HepG2 (cell line): ENCODE data around the gene CENPE. TPM values are rescaled to one million over a fixed set of nuclear protein-coding genes. Genes with fewer than 3 reads are reported as not detected.

Experiments
- ATAC-seq: fragments of 200-7000 bp; cut with Tn5 transposase; 3 replicates; pipeline ENCODE4 v1.9.1; 2020; ENCODE audit warnings: mild to moderate bottlenecking, moderate library complexity
- BruUV-seq: library from RNA; stranded (reverse); fragments of 400-500 nt; replicated peaks from 2 replicates; lab custom pipeline; 2021; lab: Mats Ljungman, UMichigan
- CTCF ChIA-PET: fragments of 300-600 bp; formaldehyde crosslinking; extraction: SDS; loops from one replicate; lab custom pipeline; 2021; ENCODE audit warnings: low total read pairs, inconsistent platforms, low intra/inter-chr PET ratio; lab: Yijun Ruan, JAX
- POLR2A ChIA-PET: fragments of 350-600 bp; sonication (Branson Sonifier 250); formaldehyde crosslinking; loops from one replicate; lab custom pipeline; 2020; ENCODE audit warnings: antibody characterized with exemption, inconsistent platforms; lab: Yijun Ruan, JAX
- DNase-seq: peaks from one replicate; pipeline ENCODE4 v3.0.0-alpha.2; 2015; ENCODE audit warnings: low spot score
- FAIRE-seq: peaks from 3 replicates; lab custom pipeline; 2011; peaks lifted over from hg19 to GRCh38; lab: Jason Lieb, UNC
- H2AFZ ChIP-seq: one replicate; pipeline ENCODE4 v1.6.1; 2011; ENCODE audit warnings: low read length, inconsistent platforms
- H3K27ac ChIP-seq: fragments of 300-600 bp; 3 replicates; pipeline ENCODE4 v1.8.0; 2011; ENCODE audit warnings: mixed run types, mild to moderate bottlenecking, mixed read lengths, low read length, inconsistent platforms; ENCODE audit not compliant: insufficient read depth; ENCODE audit errors: extremely low read length
- H3K27me3 ChIP-seq, 2 experiments: fragments of 200-600 bp in 1 of 2; 2 replicates in 1 of 2; 3 replicates in 1 of 2; pipeline versions ENCODE4 v1.6.0 to v1.8.0; 2011; ENCODE audit warnings: low read length in 2 of 2, mild to moderate bottlenecking in 2 of 2, moderate library complexity in 2 of 2, inconsistent platforms in 1 of 2; ENCODE audit not compliant: insufficient read depth in 2 of 2, control insufficient read depth in 1 of 2
- H3K36me3 ChIP-seq, 2 experiments: fragments of 200-600 bp in 1 of 2; replicated peaks in 1 of 2; 2 replicates in 1 of 2; 3 replicates in 1 of 2; pipeline versions ENCODE4 v1.5.1 to v1.8.0; 2011; ENCODE audit warnings: low read length in 2 of 2, inconsistent platforms in 1 of 2; ENCODE audit not compliant: insufficient read depth in 2 of 2, control insufficient read depth in 1 of 2
- H3K4me1 ChIP-seq: 2 replicates; pipeline ENCODE4 v1.5.1; 2012; ENCODE audit warnings: low read length, inconsistent platforms; ENCODE audit not compliant: insufficient read depth
- H3K4me2 ChIP-seq: 2 replicates; pipeline ENCODE4 v1.6.0; 2011; ENCODE audit warnings: low read depth, low read length, inconsistent platforms
- H3K4me3 ChIP-seq, 3 experiments: fragments of 200-600 bp in 1 of 3; sonication (generic), shearing (Covaris generic) in 1 of 3; replicated peaks in 1 of 3; 2 replicates each; pipeline ENCODE4 v1.5.1; 2011 to 2016; ENCODE audit warnings: low read length in 3 of 3, inconsistent platforms in 2 of 3, low read depth in 2 of 3, mild to moderate bottlenecking in 2 of 3, control low read depth in 1 of 3, mixed read lengths in 1 of 3; ENCODE audit not compliant: insufficient read depth in 1 of 3
- H3K79me2 ChIP-seq: one replicate; pipeline ENCODE4 v1.6.1; 2011; ENCODE audit warnings: low read length, inconsistent platforms; ENCODE audit not compliant: insufficient read depth
- H3K9ac ChIP-seq: 2 replicates; pipeline ENCODE4 v1.6.0; 2011; ENCODE audit warnings: mild to moderate bottlenecking, low read depth, low read length, inconsistent platforms; ENCODE audit not compliant: insufficient read depth
- H3K9me3 ChIP-seq: 2 replicates; pipeline ENCODE4 v1.5.1; 2012; ENCODE audit warnings: mild to moderate bottlenecking, low read length
- H4K20me1 ChIP-seq: 2 replicates; pipeline ENCODE4 v1.6.0; 2011; ENCODE audit warnings: inconsistent platforms, mild to moderate bottlenecking, low read length, moderate library complexity; ENCODE audit not compliant: insufficient read depth
- E2F2 ChIP-seq: sonication (generic); formaldehyde crosslinking; IDR thresholded peaks from 2 replicates; pipeline ENCODE4 v1.4.0; 2020; ENCODE audit warnings: missing genetic modification reagents, borderline replicate concordance
- FOXK2 ChIP-seq: fragments of 450-650 bp; IDR thresholded peaks from 2 replicates; pipeline ENCODE4 v1.6.1; 2016
- IRF9 ChIP-seq: sonication (generic); formaldehyde crosslinking; IDR thresholded peaks from 2 replicates; pipeline ENCODE4 v1.8.0; 2022; ENCODE audit warnings: missing genetic modification reagents, mild to moderate bottlenecking, borderline replicate concordance
- KLF12 ChIP-seq: sonication (generic); formaldehyde crosslinking; IDR thresholded peaks from 2 replicates; pipeline ENCODE4 v1.4.0; 2020; ENCODE audit warnings: missing genetic modification reagents, borderline replicate concordance
- PAX8 ChIP-seq: sonication (generic); formaldehyde crosslinking; IDR thresholded peaks from 2 replicates; pipeline ENCODE4 v1.8.0; 2022; ENCODE audit warnings: mild to moderate bottlenecking, missing genetic modification reagents, borderline replicate concordance
- RERE ChIP-seq: IDR thresholded peaks from 2 replicates; pipeline ENCODE4 v1.6.1; 2016; ENCODE audit warnings: low read depth, missing genetic modification reagents, missing compliant biosample characterization
- TBX2 ChIP-seq: sonication (generic); formaldehyde crosslinking; IDR thresholded peaks from 2 replicates; pipeline ENCODE4 v1.5.0; 2020; ENCODE audit warnings: missing genetic modification reagents, mild to moderate bottlenecking, borderline replicate concordance
- WIZ ChIP-seq: sonication (generic); formaldehyde crosslinking; IDR thresholded peaks from 2 replicates; pipeline ENCODE4 v1.5.1; 2020; ENCODE audit warnings: mild to moderate bottlenecking, missing genetic modification reagents
- YEATS2 ChIP-seq: sonication (generic); formaldehyde crosslinking; IDR thresholded peaks from 2 replicates; pipeline ENCODE4 v1.4.0; 2020; ENCODE audit warnings: missing genetic modification reagents, borderline replicate concordance
- ZFP90 ChIP-seq: sonication (generic); formaldehyde crosslinking; IDR thresholded peaks from 2 replicates; pipeline ENCODE4 v1.8.0; 2022; ENCODE audit warnings: missing genetic modification reagents, mild to moderate bottlenecking, inconsistent platforms, borderline replicate concordance
- ZNF232 ChIP-seq: sonication (generic); formaldehyde crosslinking; IDR thresholded peaks from 2 replicates; pipeline ENCODE4 v1.4.0; 2020; ENCODE audit warnings: missing genetic modification reagents, borderline replicate concordance
- ZNF546 ChIP-seq: sonication (generic); formaldehyde crosslinking; conservative IDR thresholded peaks from 2 replicates; pipeline ENCODE4 v1.8.1; 2023; ENCODE audit warnings: mild to moderate bottlenecking, missing genetic modification reagents
- ZNF800 ChIP-seq: sonication (generic); formaldehyde crosslinking; IDR thresholded peaks from 2 replicates; pipeline ENCODE4 v1.4.0; 2020; ENCODE audit warnings: missing genetic modification reagents
- WGBS: methylation state at CpG from one replicate; pipeline ENCODE4 v1.1.6; 2017; ENCODE audit warnings: low lambda C conversion rate; 5-methylcytosine and 5-hydroxymethylcytosine counted together
- in situ Hi-C: cut with HindIII; loops from 2 replicates; pipeline ENCODE4 v1.10.0; 2017; ENCODE audit warnings: low pct_unique_long_range_greater_than_20kb; ENCODE audit not compliant: extremely low pct_ligation_motif_present
- intact Hi-C: fragments of 100-400 bp; cut with micrococcal nuclease; formaldehyde crosslinking; loops from one replicate; pipeline ENCODE4 v1.10.0; 2022; ENCODE audit not compliant: unreplicated experiment
- polyA plus RNA-seq, 8 experiments: library from polyadenylated mRNA; depleted of rRNA in 3 of 8; stranded (reverse) in 7 of 8; unstranded in 1 of 8; fragments of >200 nt; fragmentation: Illumina TruSeq in 4 of 8; extraction: Trizol in 4 of 8; gene quantifications; 2 replicates each; pipeline versions ENCODE4 v1.2.1 to v1.2.3, GENCODE V29; 2011 to 2016; ENCODE audit warnings: low read depth in 4 of 8, missing spikeins in 1 of 8, mixed read lengths in 1 of 8; ENCODE audit not compliant: insufficient read depth in 1 of 8
- total RNA-seq, 5 experiments: library from RNA; depleted of rRNA; stranded (reverse); fragments of >200 nt; fragmentation: Illumina TruSeq; extraction: Trizol; gene quantifications; 2 replicates each; pipeline ENCODE4 v1.2.3, GENCODE V29; 2016; ENCODE audit warnings: low read depth in 1 of 5

Gene CENPE
- total and polyA plus RNA-seq, 2 of the 13 experiments (the other 11 are each of a cell fraction or from before 2014, with no cell fraction given) = 2.1 to 19.8 TPM

GRCh38 chr4:103126126-103126525 lies 72.0 kb downstream of the CENPE start:
- CTCF ChIA-PET = no interaction called here

More at GRCh38 chr4:103126126-103126525, 72.0 kb downstream of the CENPE start:
- H3K36me3 ChIP-seq = peaks cover 1 to 13% of the 10 kb centered on the region in 2 experiments; a peak in 2 of 5 replicates
- no peak overlapping the region for H3K9ac ChIP-seq
- in situ Hi-C loops = no loop called here
- ATAC-seq (no peak), DNase-seq (no peak), FAIRE-seq (no peak)
- H3K27ac ChIP-seq = no peak overlapping the region
- no peak overlapping the region for H3K4me3 ChIP-seq
- POLR2A ChIA-PET = no interaction called here
- H2AFZ ChIP-seq = no peak overlapping the region
- no peaks in the 10 kb centered on the region for H3K79me2 ChIP-seq
- H3K4me1 ChIP-seq = no peaks in the 10 kb centered on the region
- intact Hi-C loops = no loop called here
- no TSS peak for BruUV-seq
- H4K20me1 ChIP-seq = no peaks in the 10 kb centered on the region
- no peaks in the 10 kb centered on the region; a peak in 1 of 5 replicates for H3K27me3 ChIP-seq
- TF ChIP-seq ZNF800 (no peak), ZFP90 (no peak), KLF12 (CRISPR knock-in tag) (no peak), TBX2 (CRISPR knock-in tag) (no peak), PAX8 (CRISPR knock-in tag) (no peak), FOXK2 (no peak), ZNF232 (CRISPR knock-in tag) (no peak), WIZ (CRISPR knock-in tag) (no peak), IRF9 (CRISPR knock-in tag) (no peak), ZNF546 (CRISPR knock-in tag) (no peak), RERE (CRISPR knock-in tag) (no peak), E2F2 (no peak), YEATS2 (CRISPR knock-in tag) (no peak)
- no peaks in the 10 kb centered on the region for H3K9me3 ChIP-seq
- WGBS = 99% methylated on average over 3 of the region's 3 CpGs
- no peak overlapping the region for H3K4me2 ChIP-seq
